ENCODE measurements around the gene TFAP2A.

Gene TFAP2A

GRCh38 chr6:10429638-10430427, 15.0 kb upstream of the TFAP2A start:
- H3K27ac ChIP-seq: peak overlapping the region; percentile 73
- ChIA-PET POLR2A (ENCODE audit: low non-redundant PET) (interaction anchor here (1.0 to 1.2 kb wide), 2 partner anchors 14 to 16 kb away, joined by 4 to 6 read pairs; partner anchors contain the start of gene TFAP2A), CTCF (interaction anchor here (0.5 to 2.0 kb wide), 27 partner anchors 8 to 1930 kb away, joined by 3 to 26 read pairs (median 3); partner anchors contain the start of gene TFAP2A)
- TF ChIP-seq, protein P1, sequence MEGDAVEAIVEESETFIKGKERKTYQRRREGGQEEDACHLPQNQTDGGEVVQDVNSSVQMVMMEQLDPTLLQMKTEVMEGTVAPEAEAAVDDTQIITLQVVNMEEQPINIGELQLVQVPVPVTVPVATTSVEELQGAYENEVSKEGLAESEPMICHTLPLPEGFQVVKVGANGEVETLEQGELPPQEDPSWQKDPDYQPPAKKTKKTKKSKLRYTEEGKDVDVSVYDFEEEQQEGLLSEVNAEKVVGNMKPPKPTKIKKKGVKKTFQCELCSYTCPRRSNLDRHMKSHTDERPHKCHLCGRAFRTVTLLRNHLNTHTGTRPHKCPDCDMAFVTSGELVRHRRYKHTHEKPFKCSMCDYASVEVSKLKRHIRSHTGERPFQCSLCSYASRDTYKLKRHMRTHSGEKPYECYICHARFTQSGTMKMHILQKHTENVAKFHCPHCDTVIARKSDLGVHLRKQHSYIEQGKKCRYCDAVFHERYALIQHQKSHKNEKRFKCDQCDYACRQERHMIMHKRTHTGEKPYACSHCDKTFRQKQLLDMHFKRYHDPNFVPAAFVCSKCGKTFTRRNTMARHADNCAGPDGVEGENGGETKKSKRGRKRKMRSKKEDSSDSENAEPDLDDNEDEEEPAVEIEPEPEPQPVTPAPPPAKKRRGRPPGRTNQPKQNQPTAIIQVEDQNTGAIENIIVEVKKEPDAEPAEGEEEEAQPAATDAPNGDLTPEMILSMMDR (conservative IDR thresholded peaks at IDR 0.05; ENCODE audit: low read depth): peak; percentile 78
- DNase-seq (ENCODE audit: low spot score): peak; percentile 50

- POLR2A ChIA-PET (ENCODE audit: low non-redundant PET): interaction anchor here (0.6 kb wide), 1 partner anchor 342 kb away, joined by 8 read pairs; no protein-coding TSS in a partner anchor
- TF ChIP-seq, protein P1 (conservative IDR thresholded peaks at IDR 0.05; ENCODE audit: low read depth): no peak
- H3K27ac ChIP-seq: peak overlapping the region; percentile 69
- CTCF ChIA-PET: no interaction called here
- no peak for DNase-seq (ENCODE audit: low spot score)
Measured at GRCh38 chr6:10426781-10427279, 12.0 kb upstream of the TFAP2A start.

- TF ChIP-seq, protein P1 (conservative IDR thresholded peaks at IDR 0.05; ENCODE audit: low read depth): no peak
- peak overlapping the region; percentile 69 for H3K27ac ChIP-seq
- ChIA-PET POLR2A (ENCODE audit: low non-redundant PET) (interaction anchor here (0.6 kb wide), 1 partner anchor 341 kb away, joined by 8 read pairs; no protein-coding TSS in a partner anchor), CTCF (interaction anchor here (0.6 kb wide), 1 partner anchor 1368 kb away, joined by 3 read pairs; no protein-coding TSS in a partner anchor)
- no peak for DNase-seq (ENCODE audit: low spot score)
Measured at GRCh38 chr6:10425975-10426780, 11.3 kb upstream of the TFAP2A start.

GRCh38 chr6:10425176-10425974, 10.5 kb upstream of the TFAP2A start:
- no peak for DNase-seq (ENCODE audit: low spot score)
- POLR2A ChIA-PET (ENCODE audit: low non-redundant PET): no interaction called here
- CTCF ChIA-PET: interaction anchor here (0.6 kb wide), 2 partner anchors 1367 to 1532 kb away, joined by 3 read pairs; no protein-coding TSS in a partner anchor
- TF ChIP-seq, protein P1 (conservative IDR thresholded peaks at IDR 0.05; ENCODE audit: low read depth): no peak
- no peak overlapping the region for H3K27ac ChIP-seq

DNA sequence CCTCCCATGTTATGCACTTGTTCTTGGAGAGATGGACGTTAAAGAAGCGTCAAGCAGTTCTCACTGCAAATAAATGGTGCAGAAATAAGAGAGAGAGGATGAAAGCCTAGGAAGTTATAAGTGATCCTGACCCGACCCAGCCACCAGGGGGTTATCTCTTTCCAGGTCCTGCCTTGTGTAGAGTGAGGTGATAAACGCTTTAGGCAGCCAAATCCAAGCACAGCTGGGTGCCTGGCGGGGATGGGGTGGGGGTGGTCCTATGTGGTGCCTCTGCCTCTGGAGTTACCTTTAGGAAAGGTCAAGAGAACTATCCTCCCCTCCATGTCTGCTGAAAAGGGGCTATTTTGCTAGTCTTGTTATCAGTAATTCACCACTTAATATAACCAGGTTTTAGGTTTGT, 9.2 kb upstream of the TFAP2A start:
- POLR2A ChIA-PET (ENCODE audit: low non-redundant PET): no interaction called here
- TF ChIP-seq, protein P1 (conservative IDR thresholded peaks at IDR 0.05; ENCODE audit: low read depth): no peak
- no peak for DNase-seq (ENCODE audit: low spot score)
- no peak overlapping the region; the same call in 1 of the 2 replicates for H3K27ac ChIP-seq
- CTCF ChIA-PET: interaction anchor here (0.6 to 0.9 kb wide), 2 partner anchors 11 to 1357 kb away, joined by 3 to 4 read pairs; no protein-coding TSS in a partner anchor
